ENCODE data around the gene NFKBIE. TPM values are rescaled to one million over a fixed set of nuclear protein-coding genes. Genes with fewer than 3 reads are reported as not detected.

Gene NFKBIE
- total and polyA plus RNA-seq, 2 of the 13 experiments (the other 11 are each of a cell fraction or from before 2014, with no cell fraction given), result 6.7 to 14.5 TPM

DNA sequence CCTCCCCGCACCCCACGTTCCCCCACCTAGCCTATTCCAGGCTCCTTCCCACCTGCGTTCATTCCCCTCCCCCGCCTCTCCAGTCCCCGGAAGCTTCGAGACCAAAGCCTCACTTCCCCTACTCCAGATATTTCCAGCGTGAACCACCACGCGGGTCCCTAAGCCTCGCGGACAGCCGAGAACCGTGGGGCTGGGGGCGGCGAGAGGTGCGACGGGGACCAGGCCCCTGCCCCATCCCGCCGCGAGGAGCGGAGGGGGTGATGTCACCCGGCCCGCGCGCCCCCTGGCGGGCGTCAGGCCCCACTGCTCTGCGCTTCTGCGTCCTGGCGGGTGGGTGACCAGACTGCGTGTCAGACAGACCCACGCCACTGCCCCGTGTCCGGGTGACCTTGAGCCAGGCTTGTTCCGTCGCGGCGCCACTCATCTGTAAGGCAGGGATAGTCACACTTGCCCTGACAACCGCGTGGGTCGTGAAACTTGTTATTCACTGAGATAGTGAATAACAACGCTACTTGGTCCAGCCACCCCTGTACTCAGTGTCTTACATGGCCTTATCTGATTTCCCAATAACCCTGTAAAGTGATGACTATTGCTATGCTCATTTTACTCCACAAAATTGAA, 27.4 kb downstream of the NFKBIE start (continued):
- TF ChIP-seq CSRNP1 (CRISPR knock-in tag; IDR thresholded peaks at IDR 0.05) (peak; percentile 69; the same call in 1 of the 2 replicates), NFE2 (CRISPR knock-in tag; IDR thresholded peaks at IDR 0.05) (no peak; the same call in 1 of the 2 replicates), WIZ (CRISPR knock-in tag; IDR thresholded peaks at IDR 0.05) (no peak), ZNF18 (CRISPR knock-in tag; IDR thresholded peaks at IDR 0.05; ENCODE audit: insufficient replicate concordance) (no peak), ZNF891 (CRISPR knock-in tag; IDR thresholded peaks at IDR 0.05) (peak; percentile 88), JARID2 (CRISPR knock-in tag; IDR thresholded peaks at IDR 0.05; ENCODE audit: insufficient replicate concordance) (no peak), ZFP36 (IDR thresholded peaks at IDR 0.05; ENCODE audit: borderline replicate concordance, low read depth, low read length, partially characterized antibody) (no peak), ZNF251 (CRISPR knock-in tag; IDR thresholded peaks at IDR 0.05) (no peak; the same call in 1 of the 2 replicates), RCOR2 (CRISPR knock-in tag; IDR thresholded peaks at IDR 0.05) (no peak), ZNF605 (CRISPR knock-in tag; IDR thresholded peaks at IDR 0.05) (0 out of 2 replicates have a peak, but pooled peaks have one; percentile 24), SRSF9 (IDR thresholded peaks at IDR 0.05; ENCODE audit: borderline replicate concordance, insufficient read depth, low read depth, low read length, poor library complexity, severe bottlenecking) (no peak), PTBP1 (IDR thresholded peaks at IDR 0.05; ENCODE audit: low read depth, low read length, poor library complexity, severe bottlenecking) (peak; percentile 99), SUZ12 (IDR thresholded peaks at IDR 0.05; ENCODE audit: low read depth, low read length) (0 out of 2 replicates have a peak, but pooled peaks have one; percentile 19), ZMAT3 (CRISPR knock-in tag; conservative IDR thresholded peaks at IDR 0.05) (peak; percentile 88; the same call in 1 of the 2 replicates), KLF13 (CRISPR knock-in tag; IDR thresholded peaks at IDR 0.05) (peak; percentile 86; the same call in 1 of the 2 replicates), ZNF12 (CRISPR knock-in tag; IDR thresholded peaks at IDR 0.05) (no peak), HOXA9 (CRISPR knock-in tag; IDR thresholded peaks at IDR 0.05; ENCODE audit: borderline replicate concordance) (0 out of 2 replicates have a peak, but pooled peaks have one; percentile 38), REXO4 (CRISPR knock-in tag; IDR thresholded peaks at IDR 0.05; ENCODE audit: borderline replicate concordance) (no peak)
- TF ChIP-seq, protein P1, sequence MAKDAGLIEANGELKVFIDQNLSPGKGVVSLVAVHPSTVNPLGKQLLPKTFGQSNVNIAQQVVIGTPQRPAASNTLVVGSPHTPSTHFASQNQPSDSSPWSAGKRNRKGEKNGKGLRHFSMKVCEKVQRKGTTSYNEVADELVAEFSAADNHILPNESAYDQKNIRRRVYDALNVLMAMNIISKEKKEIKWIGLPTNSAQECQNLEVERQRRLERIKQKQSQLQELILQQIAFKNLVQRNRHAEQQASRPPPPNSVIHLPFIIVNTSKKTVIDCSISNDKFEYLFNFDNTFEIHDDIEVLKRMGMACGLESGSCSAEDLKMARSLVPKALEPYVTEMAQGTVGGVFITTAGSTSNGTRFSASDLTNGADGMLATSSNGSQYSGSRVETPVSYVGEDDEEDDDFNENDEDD (CRISPR knock-in tag; IDR thresholded peaks at IDR 0.05; ENCODE audit: borderline replicate concordance), result no peak
- TF ChIP-seq, protein P2, sequence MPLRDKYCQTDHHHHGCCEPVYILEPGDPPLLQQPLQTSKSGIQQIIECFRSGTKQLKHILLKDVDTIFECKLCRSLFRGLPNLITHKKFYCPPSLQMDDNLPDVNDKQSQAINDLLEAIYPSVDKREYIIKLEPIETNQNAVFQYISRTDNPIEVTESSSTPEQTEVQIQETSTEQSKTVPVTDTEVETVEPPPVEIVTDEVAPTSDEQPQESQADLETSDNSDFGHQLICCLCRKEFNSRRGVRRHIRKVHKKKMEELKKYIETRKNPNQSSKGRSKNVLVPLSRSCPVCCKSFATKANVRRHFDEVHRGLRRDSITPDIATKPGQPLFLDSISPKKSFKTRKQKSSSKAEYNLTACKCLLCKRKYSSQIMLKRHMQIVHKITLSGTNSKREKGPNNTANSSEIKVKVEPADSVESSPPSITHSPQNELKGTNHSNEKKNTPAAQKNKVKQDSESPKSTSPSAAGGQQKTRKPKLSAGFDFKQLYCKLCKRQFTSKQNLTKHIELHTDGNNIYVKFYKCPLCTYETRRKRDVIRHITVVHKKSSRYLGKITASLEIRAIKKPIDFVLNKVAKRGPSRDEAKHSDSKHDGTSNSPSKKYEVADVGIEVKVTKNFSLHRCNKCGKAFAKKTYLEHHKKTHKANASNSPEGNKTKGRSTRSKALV (CRISPR knock-in tag; IDR thresholded peaks at IDR 0.05), result peak; percentile 85; the same call in 1 of the 2 replicates
- TF ChIP-seq, protein P3, sequence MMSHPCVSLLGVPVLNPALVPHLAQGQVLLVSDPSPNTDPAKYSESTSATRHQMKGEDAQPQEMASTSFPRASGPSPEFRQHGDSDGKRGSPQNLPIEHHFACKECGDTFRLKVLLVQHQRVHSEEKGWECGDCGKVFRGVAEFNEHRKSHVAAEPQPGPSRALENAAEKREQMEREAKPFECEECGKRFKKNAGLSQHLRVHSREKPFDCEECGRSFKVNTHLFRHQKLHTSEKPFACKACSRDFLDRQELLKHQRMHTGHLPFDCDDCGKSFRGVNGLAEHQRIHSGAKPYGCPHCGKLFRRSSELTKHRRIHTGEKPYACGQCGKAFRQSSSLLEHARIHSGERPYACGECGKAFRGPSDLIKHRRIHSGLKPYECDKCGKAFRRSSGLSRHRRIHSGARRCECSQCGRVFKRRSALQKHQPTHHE (CRISPR knock-in tag; IDR thresholded peaks at IDR 0.05; ENCODE audit: borderline replicate concordance), result peak; percentile 82; the same call in 1 of the 2 replicates

All from HepG2 (cell line).